K562 (cell line): ENCODE measurements around the gene RIMS3. TPM values are rescaled to one million over a fixed set of nuclear protein-coding genes. Genes with fewer than 3 reads are reported as not detected.

Source experiments
- FOXA1 ChIP-seq: fragments of 450-650 bp; IDR thresholded peaks from 2 replicates; pipeline ENCODE4 v1.6.1; 2016; ENCODE audit warnings: mild to moderate bottlenecking, borderline replicate concordance
- MAX ChIP-seq: sonication (generic); formaldehyde crosslinking; IDR thresholded peaks from 2 replicates; pipeline ENCODE4 v1.9.0; 2022; ENCODE audit warnings: mild to moderate bottlenecking, missing genetic modification reagents
- MNT ChIP-seq, 2 experiments: fragments of 450-650 bp; conservative IDR thresholded peaks; 2 replicates each; pipeline ENCODE4 v1.6.1; 2017; ENCODE audit warnings: mild to moderate bottlenecking in 2 of 2, moderate library complexity in 2 of 2
- MTA2 ChIP-seq: fragments of 450-650 bp; IDR thresholded peaks from 2 replicates; pipeline ENCODE4 v1.6.1; 2016; ENCODE audit warnings: low read depth
- NCOA4 ChIP-seq: fragments of 450-650 bp; IDR thresholded peaks from 2 replicates; pipeline ENCODE4 v1.6.1; 2018; ENCODE audit warnings: mild to moderate bottlenecking; ENCODE audit not compliant: partially characterized antibody
- PYGO2 ChIP-seq: fragments of 450-650 bp; IDR thresholded peaks from 2 replicates; pipeline ENCODE4 v1.6.1; 2016; ENCODE audit warnings: mild to moderate bottlenecking, missing genetic modification characterization, moderate library complexity, missing compliant biosample characterization
- REST ChIP-seq, 2 experiments: fragments of 450-650 bp; formaldehyde crosslinking in 1 of 2; IDR thresholded peaks; 2 replicates each; pipeline versions ENCODE4 v1.4.0 to v1.6.1; 2014 to 2020; ENCODE audit warnings: mild to moderate bottlenecking in 2 of 2, borderline replicate concordance in 1 of 2, low read depth in 1 of 2
- RFX5 ChIP-seq: IDR thresholded peaks from 2 replicates; pipeline ENCODE4 v1.6.1; 2011; ENCODE audit warnings: low read depth, mild to moderate bottlenecking, improper control_type of control experiment, low read length
- RNF2 ChIP-seq: sonication (generic); IDR thresholded peaks from 2 replicates; pipeline ENCODE4 v1.6.1; 2016
- SMAD3 ChIP-seq: fragments of 450-650 bp; formaldehyde crosslinking; conservative IDR thresholded peaks from 2 replicates; pipeline ENCODE4 v1.4.0; 2020; ENCODE audit warnings: mild to moderate bottlenecking
- SP1 ChIP-seq: sonication (generic); formaldehyde crosslinking; IDR thresholded peaks from 2 replicates; pipeline ENCODE4 v1.8.1; 2022; ENCODE audit warnings: mild to moderate bottlenecking, missing genetic modification reagents
- USF2 ChIP-seq: sonication (generic); formaldehyde crosslinking; IDR thresholded peaks from 2 replicates; pipeline ENCODE4 v1.5.0; 2020; ENCODE audit warnings: missing genetic modification reagents
- ZFP91 ChIP-seq: sonication (generic); formaldehyde crosslinking; IDR thresholded peaks from 2 replicates; pipeline ENCODE4 v1.8.0; 2022; ENCODE audit warnings: mild to moderate bottlenecking, missing genetic modification reagents
- ZNF436 ChIP-seq: fragments of 250-450, 450-650 bp; sonication (Bioruptor Pico); formaldehyde crosslinking; IDR thresholded peaks from 2 replicates; pipeline ENCODE4 v1.7.0; 2020; ENCODE audit warnings: mild to moderate bottlenecking
- ZNF76 ChIP-seq: fragments of 250-450 bp; sonication (Bioruptor Pico); IDR thresholded peaks from 2 replicates; pipeline ENCODE4 v1.4.0; 2020; ENCODE audit warnings: mild to moderate bottlenecking, moderate library complexity, borderline replicate concordance
- polyA plus RNA-seq, 8 experiments: library from polyadenylated mRNA; depleted of rRNA in 4 of 8; stranded (reverse) in 5 of 8; unstranded in 3 of 8; fragments of >200 nt; fragmentation: Nextera tagmentation in 2 of 8; fragmentation: Illumina TruSeq in 1 of 8; extraction: Ambion mirVana in 2 of 8; extraction: Trizol in 1 of 8; gene quantifications; 2 replicates each; pipeline versions ENCODE4 v1.2.1 to v1.2.3, GENCODE V29; 2011 to 2014; ENCODE audit warnings: inconsistent platforms in 1 of 8, missing spikeins in 1 of 8
- total RNA-seq, 7 experiments: library from RNA; depleted of rRNA in 6 of 7; stranded (reverse); fragments of >200 nt in 6 of 7; fragmentation: Illumina TruSeq in 2 of 7; extraction: Trizol in 2 of 7; gene quantifications; 2 replicates each; pipeline versions ENCODE4 v1.2.1 to v1.2.3, GENCODE V29; 2011 to 2021; ENCODE audit warnings: low replicate concordance in 1 of 7

The RIMS3 gene
- total and polyA plus RNA-seq, 9 of the 15 experiments (the other 6 are each of a cell fraction or from before 2014, with no cell fraction given) = 0.06 to 1.2 (median 0.59) TPM

- TF ChIP-seq REST (IDR thresholded peaks at IDR 0.05; ENCODE audit: borderline replicate concordance) (peak; percentile 45; the same call in 1 of the 2 replicates), REST (CRISPR knock-in tag; IDR thresholded peaks at IDR 0.05; ENCODE audit: low read depth) (no peak), MNT (conservative IDR thresholded peaks at IDR 0.05) (0 out of 4 replicates have a peak, but pooled peaks of 1 of the 2 experiments have one; percentile 47), FOXA1 (no peak), MTA2 (no peak), RFX5 (no peak), USF2 (CRISPR knock-in tag) (peak; percentile 40), SP1 (CRISPR knock-in tag) (no peak), ZNF76 (CRISPR knock-in tag) (no peak), NCOA4 (no peak), SMAD3 (CRISPR knock-in tag) (no peak), MAX (peak; percentile 56; the same call in 1 of the 2 replicates), RNF2 (no peak), ZFP91 (CRISPR knock-in tag) (no peak), PYGO2 (no peak), ZNF436 (CRISPR knock-in tag) (no peak)
Measured at GRCh38 chr1:40651138-40651857, 14.2 kb downstream of the RIMS3 start (continued).
